Natural killer cell (primary cell): Measurements from ENCODE around the gene KISS1R. TPM values are rescaled to one million over a fixed set of nuclear protein-coding genes. Genes with fewer than 3 reads are reported as not detected.
A peak's percentile ranks its signal among the peaks of the same experiment; 100 is the strongest.

Experiments used
- ATAC-seq, 3 donors: fragments of 150-1000 bp in 2 of 3; fragments of 200-7000 bp in 1 of 3; cut with Tn5 transposase; 1 replicate in 1 of 3; 2 replicates in 2 of 3; pipeline ENCODE4 v1.10.0; 2021; ENCODE audit warnings: mild to moderate bottlenecking in 2 of 3, moderate library complexity in 2 of 3
- DNase-seq, 2 donors: peaks; one replicate each; pipeline versions ENCODE4 v3.0.0 to v3.0.0-alpha.2; 2013 to 2021; ENCODE audit warnings: mixed read lengths in 1 of 2
- H3K27ac ChIP-seq: one replicate; pipeline ENCODE4 v1.5.1; 2013; ENCODE audit warnings: mild to moderate bottlenecking, low read length
- H3K27me3 ChIP-seq: one replicate; pipeline ENCODE4 v1.6.1; 2013; ENCODE audit warnings: low read length; ENCODE audit not compliant: control insufficient read depth, insufficient read depth
- H3K36me3 ChIP-seq: one replicate; pipeline ENCODE4 v1.6.1; 2013; ENCODE audit warnings: low read length; ENCODE audit not compliant: control insufficient read depth, insufficient read depth
- H3K4me1 ChIP-seq: one replicate; pipeline ENCODE4 v1.6.1; 2013; ENCODE audit warnings: low read length; ENCODE audit not compliant: control insufficient read depth, insufficient read depth
- H3K4me3 ChIP-seq: one replicate; pipeline ENCODE4 v1.5.1; 2013; ENCODE audit warnings: low read length
- H3K9me3 ChIP-seq: one replicate; pipeline ENCODE4 v1.6.1; 2013; ENCODE audit warnings: low read length; ENCODE audit not compliant: control insufficient read depth, insufficient read depth
- H3K27ac Mint-ChIP-seq, 2 donors: one replicate each; pipeline ENCODE4 v1.8.0; 2022; ENCODE audit warnings: mild to moderate bottlenecking in 2 of 2, mixed read lengths in 2 of 2, moderate library complexity in 1 of 2
- H3K27me3 Mint-ChIP-seq, 2 donors: one replicate each; pipeline ENCODE4 v1.8.0; 2022; ENCODE audit warnings: low read depth in 2 of 2, mixed read lengths in 2 of 2
- H3K36me3 Mint-ChIP-seq: one replicate; pipeline ENCODE4 v1.8.0; 2022; ENCODE audit warnings: mixed read lengths
- H3K4me1 Mint-ChIP-seq, 2 donors: one replicate each; pipeline ENCODE4 v1.8.0; 2022; ENCODE audit warnings: mixed read lengths in 2 of 2
- H3K4me3 Mint-ChIP-seq: one replicate; pipeline ENCODE4 v1.8.0; 2022; ENCODE audit warnings: mild to moderate bottlenecking, moderate library complexity, mixed read lengths
- H3K9me3 Mint-ChIP-seq, 2 donors: one replicate each; pipeline ENCODE4 v1.8.0; 2022; ENCODE audit warnings: mixed read lengths in 2 of 2
- CTCF ChIP-seq: fragments of 200-600 bp; IDR thresholded peaks from one replicate; pipeline ENCODE4 v1.8.0; 2022; ENCODE audit warnings: antibody characterized with exemption
- WGBS: methylation state at CpG from one replicate; pipeline ENCODE4 v1.1.7; 2013; ENCODE audit warnings: missing lambda C conversion rate; ENCODE audit not compliant: insufficient coverage; 5-methylcytosine and 5-hydroxymethylcytosine counted together
- intact Hi-C: fragments of 100-400 bp; cut with micrococcal nuclease; formaldehyde crosslinking; loops from one replicate; pipeline ENCODE4 v1.14.2; 2022
- total RNA-seq, 4 donors: library from RNA; stranded (reverse); fragments of 120-200 nt in 1 of 4; gene quantifications; one replicate each; pipeline versions ENCODE4 v1.2.3 to v1.2.4, GENCODE V29; 2013 to 2022

KISS1R gene
- total RNA-seq, 3 donors from 2014 or later (not counting 1 experiment from before 2014, with no cell fraction given), result 0.31 TPM; not detected in 2

GRCh38 chr19:938233-938923 is 21.2 kb downstream of the KISS1R start:
- H3K27me3 ChIP-seq, result no peaks in the 10 kb centered on the region
- no peak overlapping the region for H3K27ac ChIP-seq
- no peak for ATAC-seq
- TF ChIP-seq CTCF, result no peak
- Mint-ChIP-seq H3K27ac (no peak overlapping the region), H3K36me3 (no peaks in the 10 kb centered on the region), H3K4me1 (peaks cover 23 to 38% of the 10 kb centered on the region in 2 donors), H3K4me3 (peak overlapping the region; percentile 33), H3K27me3 (peaks cover 0 to 3% of the 10 kb centered on the region in 2 donors), H3K9me3 (no peaks in the 10 kb centered on the region)
- peaks cover 56% of the 10 kb centered on the region for H3K4me1 ChIP-seq
- no peak overlapping the region for H3K4me3 ChIP-seq
- no peaks in the 10 kb centered on the region for H3K36me3 ChIP-seq
- intact Hi-C loops, result no loop called here
- WGBS, result 89% methylated on average over 23 of the region's 23 CpGs
- DNase-seq, result no peak
- peaks cover 2% of the 10 kb centered on the region for H3K9me3 ChIP-seq

- intact Hi-C loops, result no loop called here
- no peaks in the 10 kb centered on the region for H3K36me3 ChIP-seq
- Mint-ChIP-seq H3K27ac (peak overlapping the region in 1 of 2 donors; percentile 90), H3K36me3 (no peaks in the 10 kb centered on the region), H3K27me3 (peaks cover 0 to 3% of the 10 kb centered on the region in 2 donors), H3K4me1 (peaks cover 23 to 27% of the 10 kb centered on the region in 2 donors), H3K9me3 (no peaks in the 10 kb centered on the region), H3K4me3 (peak overlapping the region; percentile 9)
- TF ChIP-seq CTCF, result no peak
- no peak for ATAC-seq
- H3K27me3 ChIP-seq, result no peaks in the 10 kb centered on the region
- WGBS, result 98% methylated on average over 22 of the region's 22 CpGs
- H3K27ac ChIP-seq, result no peak overlapping the region
- H3K4me1 ChIP-seq, result peaks cover 45% of the 10 kb centered on the region
- H3K4me3 ChIP-seq, result no peak overlapping the region
- DNase-seq, result no peak
- peaks cover 2% of the 10 kb centered on the region for H3K9me3 ChIP-seq
These were observed 22.3 kb downstream of the KISS1R start for GRCh38 chr19:939439-939838.

GRCh38 chr19:939922-940321 is 22.8 kb downstream of the KISS1R start:
- Histone ChIP-seq H3K4me3 (no peak overlapping the region), H3K9me3 (peaks cover 2% of the 10 kb centered on the region), H3K27me3 (no peaks in the 10 kb centered on the region), H3K36me3 (no peaks in the 10 kb centered on the region), H3K4me1 (peaks cover 41% of the 10 kb centered on the region), H3K27ac (no peak overlapping the region)
- intact Hi-C loops, result no loop called here
- H3K9me3 Mint-ChIP-seq, result no peaks in the 10 kb centered on the region
- peak overlapping the region; percentile 89 for H3K4me3 Mint-ChIP-seq
- H3K36me3 Mint-ChIP-seq, result no peaks in the 10 kb centered on the region
- TF ChIP-seq CTCF, result no peak
- peaks cover 0 to 3% of the 10 kb centered on the region in 2 donors for H3K27me3 Mint-ChIP-seq
- H3K4me1 Mint-ChIP-seq, result peaks cover 23 to 26% of the 10 kb centered on the region in 2 donors
- 98% methylated on average over 7 of the region's 7 CpGs for WGBS
- peak overlapping the region; percentile 31 to 90 for H3K27ac Mint-ChIP-seq
- DNase-seq (no peak), ATAC-seq (no peak)
